Tibial nerve (tissue), 4 donors: ENCODE measurements around the gene ASCL5. TPM values are rescaled to one million over a fixed set of nuclear protein-coding genes. Genes with fewer than 3 reads are reported as not detected.

ENCODE experiments used
- DNase-seq, 2 donors: peaks; one replicate each; pipeline ENCODE4 v3.0.0-alpha.2; 2019; ENCODE audit warnings: low spot score in 2 of 2
- H3K27ac ChIP-seq, 4 donors: fragments of 200-600 bp; sonication (generic) in 3 of 4; one replicate each; pipeline ENCODE4 v1.5.1; 2017 to 2019; ENCODE audit warnings: mild to moderate bottlenecking in 1 of 4
- H3K27me3 ChIP-seq, 2 donors: fragments of 200-600 bp; sonication (generic) in 1 of 2; one replicate each; pipeline versions ENCODE4 v1.5.1 to v1.6.0; 2017 to 2019
- H3K36me3 ChIP-seq, 3 donors: fragments of 200-600 bp; sonication (generic); one replicate each; pipeline ENCODE4 v1.5.1; 2018 to 2019
- H3K4me1 ChIP-seq, 4 donors: fragments of 200-600 bp; sonication (generic) in 3 of 4; one replicate each; pipeline ENCODE4 v1.5.1; 2017 to 2019
- H3K4me3 ChIP-seq, 4 donors: fragments of 200-600 bp; sonication (generic) in 3 of 4; one replicate each; pipeline ENCODE4 v1.5.1; 2017 to 2019; ENCODE audit warnings: mild to moderate bottlenecking in 1 of 4, moderate library complexity in 1 of 4
- H3K9me3 ChIP-seq, 4 donors: fragments of 200-600 bp; sonication (generic) in 3 of 4; one replicate each; pipeline ENCODE4 v1.5.1; 2017 to 2019
- EP300 ChIP-seq, 2 donors: sonication (generic); formaldehyde crosslinking; IDR thresholded peaks; one replicate each; pipeline ENCODE4 v1.6.1; 2017; ENCODE audit warnings: antibody characterized with exemption in 2 of 2, mild to moderate bottlenecking in 1 of 2
- POLR2A ChIP-seq, 2 donors: fragments of 450-650 bp; IDR thresholded peaks; one replicate each; pipeline ENCODE4 v1.6.1; 2017; ENCODE audit warnings: antibody characterized with exemption in 2 of 2, mild to moderate bottlenecking in 2 of 2, moderate library complexity in 2 of 2
- WGBS, 2 donors: methylation state at CpG; one replicate each; pipeline ENCODE4 v1.1.5; 2018; 5-methylcytosine and 5-hydroxymethylcytosine counted together
- total RNA-seq, 4 donors: library from RNA; depleted of rRNA; stranded (reverse); fragments of >200 nt; gene quantifications; one replicate each; pipeline ENCODE4 v1.1.0, GENCODE V29; 2016
- TF ChIP-seq, protein P1 (sequence below), 5 experiments: fragments of 200-600 bp in 3 of 5; fragments of 450-650 bp in 2 of 5; sonication (generic) in 3 of 5; IDR thresholded peaks; one replicate each; pipeline ENCODE4 v1.5.1; 2016 to 2019; ENCODE audit warnings: antibody characterized with exemption in 5 of 5, mild to moderate bottlenecking in 3 of 5, moderate library complexity in 2 of 5

ASCL5 gene
- total RNA-seq, 4 donors from 2014 or later: not detected

DNA sequence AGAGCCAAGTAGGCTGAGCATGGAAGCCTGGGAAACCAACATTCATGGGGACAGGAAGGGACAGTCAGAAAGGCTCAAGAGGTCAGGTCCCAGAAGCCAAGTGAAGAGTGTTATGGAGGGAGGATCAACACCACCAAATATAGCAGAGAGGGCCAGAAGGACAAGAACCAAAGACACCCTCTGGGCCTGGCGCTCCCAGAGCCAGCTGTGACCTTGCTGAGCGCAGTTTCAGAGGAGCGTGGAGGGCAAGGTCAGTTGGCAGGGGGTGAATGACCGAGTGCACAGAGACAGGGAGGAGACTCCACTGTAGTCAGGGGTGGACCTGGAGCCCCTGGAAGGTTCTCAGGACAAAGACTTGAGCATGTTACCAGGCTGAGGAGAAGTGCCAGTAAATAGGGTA, 4.4 kb upstream of the ASCL5 start:
- no peaks in the 10 kb centered on the region for H3K9me3 ChIP-seq
- H3K36me3 ChIP-seq: peaks cover 0 to 42% (median 0%) of the 10 kb centered on the region in 3 donors
- H3K4me3 ChIP-seq: no peak overlapping the region
- H3K4me1 ChIP-seq: peaks cover 0 to 5% (median 1%) of the 10 kb centered on the region in 4 donors
- H3K27ac ChIP-seq: no peak overlapping the region
- 65 to 73% methylated on average over 4 of the region's 4 CpGs for WGBS, 2 donors
- H3K27me3 ChIP-seq: no peaks in the 10 kb centered on the region
- no peak for TF ChIP-seq POLR2A (IDR thresholded peaks at IDR 0.05)
- no peak for TF ChIP-seq EP300 (IDR thresholded peaks at IDR 0.05)
- TF ChIP-seq, protein P1, sequence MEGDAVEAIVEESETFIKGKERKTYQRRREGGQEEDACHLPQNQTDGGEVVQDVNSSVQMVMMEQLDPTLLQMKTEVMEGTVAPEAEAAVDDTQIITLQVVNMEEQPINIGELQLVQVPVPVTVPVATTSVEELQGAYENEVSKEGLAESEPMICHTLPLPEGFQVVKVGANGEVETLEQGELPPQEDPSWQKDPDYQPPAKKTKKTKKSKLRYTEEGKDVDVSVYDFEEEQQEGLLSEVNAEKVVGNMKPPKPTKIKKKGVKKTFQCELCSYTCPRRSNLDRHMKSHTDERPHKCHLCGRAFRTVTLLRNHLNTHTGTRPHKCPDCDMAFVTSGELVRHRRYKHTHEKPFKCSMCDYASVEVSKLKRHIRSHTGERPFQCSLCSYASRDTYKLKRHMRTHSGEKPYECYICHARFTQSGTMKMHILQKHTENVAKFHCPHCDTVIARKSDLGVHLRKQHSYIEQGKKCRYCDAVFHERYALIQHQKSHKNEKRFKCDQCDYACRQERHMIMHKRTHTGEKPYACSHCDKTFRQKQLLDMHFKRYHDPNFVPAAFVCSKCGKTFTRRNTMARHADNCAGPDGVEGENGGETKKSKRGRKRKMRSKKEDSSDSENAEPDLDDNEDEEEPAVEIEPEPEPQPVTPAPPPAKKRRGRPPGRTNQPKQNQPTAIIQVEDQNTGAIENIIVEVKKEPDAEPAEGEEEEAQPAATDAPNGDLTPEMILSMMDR (IDR thresholded peaks at IDR 0.05): no peak
- DNase-seq: no peak

DNA sequence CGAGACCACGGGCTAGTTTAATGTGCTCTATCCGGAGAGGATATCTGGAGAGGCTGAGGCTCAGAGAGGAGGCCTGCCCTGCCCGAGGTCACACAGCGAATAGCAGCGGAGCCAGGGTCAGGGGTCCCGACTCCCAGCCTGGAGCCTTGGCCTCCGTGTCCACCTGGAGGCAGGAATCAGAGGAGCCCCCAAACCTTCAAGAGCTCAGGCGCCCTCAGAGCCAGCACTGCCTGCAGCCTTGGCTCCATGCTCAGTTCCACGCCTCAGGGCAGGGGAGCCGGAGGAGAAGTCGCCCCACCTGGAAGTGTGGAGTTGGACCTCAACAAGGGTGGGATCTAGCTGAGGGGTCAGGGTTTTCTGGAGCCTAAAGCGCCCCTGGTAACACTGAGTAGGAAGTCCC, 2.0 kb upstream of the ASCL5 start:
- Histone ChIP-seq H3K27me3 (no peaks in the 10 kb centered on the region), H3K4me1 (no peaks in the 10 kb centered on the region), H3K9me3 (no peaks in the 10 kb centered on the region), H3K27ac (no peak overlapping the region), H3K36me3 (peaks cover 0 to 20% (median 0%) of the 10 kb centered on the region in 3 donors), H3K4me3 (no peak overlapping the region)
- no peak for DNase-seq
- TF ChIP-seq EP300 (IDR thresholded peaks at IDR 0.05) (no peak), POLR2A (IDR thresholded peaks at IDR 0.05) (no peak)
- TF ChIP-seq, protein P1 (IDR thresholded peaks at IDR 0.05): no peak
- 94 to 99% methylated on average over 8 to 13 of the region's 13 CpGs for WGBS, 2 donors

DNA sequence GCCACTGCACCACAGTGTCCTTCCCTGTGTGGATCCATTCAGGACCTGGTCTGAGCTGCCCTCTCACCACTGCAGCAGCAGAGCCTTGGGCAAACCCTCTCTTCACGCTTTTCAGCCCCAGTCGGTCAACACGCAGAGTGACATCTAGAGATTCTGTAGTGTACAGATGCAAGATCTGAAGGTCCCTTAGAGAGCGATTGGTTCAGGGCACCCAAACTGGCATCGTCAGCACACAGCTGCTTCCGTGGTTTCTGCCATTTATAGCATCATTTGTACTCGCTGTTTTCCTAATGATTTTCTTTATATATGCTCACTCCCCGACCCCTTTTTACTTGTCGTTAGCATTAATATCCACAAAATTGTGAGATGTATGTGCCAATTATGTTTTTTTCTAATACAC, 1.5 kb upstream of the ASCL5 start:
- WGBS, 2 donors: 87 to 91% methylated on average over 9 of the region's 9 CpGs

DNA sequence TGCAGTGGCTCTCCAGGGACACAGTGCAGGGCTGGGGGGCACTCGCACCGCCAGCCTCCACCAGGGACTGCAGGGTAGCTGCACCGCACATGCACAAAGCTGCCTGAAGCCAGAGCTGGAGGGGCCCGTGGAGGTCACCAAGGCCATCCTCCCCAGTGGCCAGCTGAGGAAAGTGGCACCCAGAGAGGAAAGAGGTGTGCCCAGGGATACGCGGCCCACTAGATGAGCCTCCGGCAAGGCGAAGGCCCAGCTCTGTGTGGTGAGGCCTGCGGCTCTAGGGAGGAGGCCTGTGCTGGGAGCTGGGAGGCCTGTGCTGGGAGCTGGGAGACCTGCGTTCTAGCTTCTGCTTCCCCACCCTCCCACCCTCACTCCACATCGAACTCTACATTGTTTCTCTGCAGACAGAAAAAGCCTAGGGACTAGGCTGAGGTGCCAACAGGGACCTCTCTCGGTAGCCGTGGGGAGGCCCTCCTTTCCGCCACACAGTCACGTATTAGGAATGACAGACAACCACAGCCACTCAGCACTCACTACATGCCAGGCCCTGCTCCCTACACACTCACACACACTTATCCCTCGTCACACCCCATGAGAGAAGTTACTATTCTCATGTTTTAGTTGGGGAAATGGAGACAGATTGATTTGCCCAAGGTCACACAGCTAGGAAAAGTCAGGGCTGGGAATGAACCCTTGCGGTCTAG, 921 bp upstream of the ASCL5 start:
- Histone ChIP-seq H3K36me3 (peaks cover 0 to 9% (median 0%) of the 10 kb centered on the region in 3 donors), H3K4me3 (no peak overlapping the region), H3K9me3 (no peaks in the 10 kb centered on the region), H3K27me3 (no peaks in the 10 kb centered on the region), H3K27ac (no peak overlapping the region), H3K4me1 (no peaks in the 10 kb centered on the region)
- no peak for DNase-seq
- TF ChIP-seq, protein P1 (IDR thresholded peaks at IDR 0.05): no peak
- TF ChIP-seq EP300 (IDR thresholded peaks at IDR 0.05): no peak
- no peak for TF ChIP-seq POLR2A (IDR thresholded peaks at IDR 0.05)
- 84 to 86% methylated on average over 16 to 17 of the region's 17 CpGs for WGBS, 2 donors

More for the DNA sequence above, 1.5 kb upstream of the ASCL5 start:
- H3K36me3 ChIP-seq: peaks cover 0 to 15% (median 0%) of the 10 kb centered on the region in 3 donors
- TF ChIP-seq, protein P1 (IDR thresholded peaks at IDR 0.05): no peak
- TF ChIP-seq EP300 (IDR thresholded peaks at IDR 0.05) (no peak), POLR2A (IDR thresholded peaks at IDR 0.05) (no peak)
- H3K9me3 ChIP-seq: no peaks in the 10 kb centered on the region
- H3K27ac ChIP-seq: no peak overlapping the region
- no peak overlapping the region for H3K4me3 ChIP-seq
- DNase-seq: no peak
- H3K27me3 ChIP-seq: no peaks in the 10 kb centered on the region
- no peaks in the 10 kb centered on the region for H3K4me1 ChIP-seq

DNA sequence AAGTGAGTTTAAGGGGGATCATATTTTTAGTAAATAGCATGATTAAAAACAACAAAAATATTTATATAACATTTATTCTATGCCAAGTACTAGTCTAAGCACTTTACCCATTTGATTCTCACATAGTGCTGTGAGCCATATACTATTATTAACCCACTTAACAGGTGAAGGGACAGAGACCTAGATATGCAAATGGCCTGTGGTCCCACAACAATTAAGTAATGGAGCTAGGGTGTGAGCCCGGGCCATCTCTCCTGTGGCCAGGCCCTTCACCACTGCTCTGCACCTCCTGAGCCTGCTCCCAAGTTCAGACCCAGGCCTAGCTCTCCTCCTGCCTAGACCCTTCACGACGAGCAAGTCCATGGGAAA, 537 bp downstream of the ASCL5 start:
- Histone ChIP-seq H3K27ac (no peak overlapping the region), H3K9me3 (no peaks in the 10 kb centered on the region), H3K36me3 (no peaks in the 10 kb centered on the region), H3K4me1 (no peaks in the 10 kb centered on the region), H3K4me3 (no peak overlapping the region), H3K27me3 (peaks cover 0 to 8% of the 10 kb centered on the region in 2 donors)
- 64 to 71% methylated on average over 1 to 3 of the region's 3 CpGs for WGBS, 2 donors
- TF ChIP-seq EP300 (IDR thresholded peaks at IDR 0.05): no peak
- TF ChIP-seq, protein P1 (IDR thresholded peaks at IDR 0.05): no peak
- no peak for TF ChIP-seq POLR2A (IDR thresholded peaks at IDR 0.05)
- DNase-seq: no peak
